NOMO-1 treated with DMSO at 0.1 percent for 48 hours (cell line): ENCODE data around the gene ZNF880.
"Not testable (repeated sequence)": the region's sequence is repeated elsewhere in the genome, so short reads cannot be mapped to it uniquely, and the experiment has no call there.

ENCODE experiments used
- DNase-seq: peaks from one replicate; lab custom pipeline; 2025; ENCODE audit not compliant: unreplicated experiment; lab: John Stamatoyannopoulos, UW

Gene ZNF880

GRCh38 chr19:52369559-52370340 is at the start of gene ZNF880:
Gene ZNF880 (plus strand): TSS chr19:52369923. CDS start chr19:52369966, 43 bp downstream.
- no peak for DNase-seq

GRCh38 chr19:52322429-52322828 is 47.3 kb upstream of the ZNF880 start:
- DNase-seq = no peak

- no peak for DNase-seq
Observed at GRCh38 chr19:52331757-52332156, 38.0 kb upstream of the ZNF880 start.

GRCh38 chr19:52335768-52336116 is 34.0 kb upstream of the ZNF880 start:
- no peak for DNase-seq

GRCh38 chr19:52336117-52336790 is 33.5 kb upstream of the ZNF880 start, which contains the start of gene ZNF610:
Gene ZNF610 (plus strand): TSS chr19:52336243. CDS start chr19:52349173, 12,930 bp downstream.
- DNase-seq = no peak

GRCh38 chr19:52336791-52337381 is 32.8 kb upstream of the ZNF880 start:
- DNase-seq = no peak

- not testable (repeated sequence) for DNase-seq
Observed at GRCh38 chr19:52339022-52339421, 30.7 kb upstream of the ZNF880 start.

- DNase-seq = peak; percentile 22
Observed at GRCh38 chr19:52343548-52343947, 26.2 kb upstream of the ZNF880 start.

- DNase-seq = no peak
Observed at GRCh38 chr19:52345162-52345561, 24.6 kb upstream of the ZNF880 start.

- DNase-seq = no peak
Observed at GRCh38 chr19:52351512-52351911, 18.2 kb upstream of the ZNF880 start.

- DNase-seq = no peak
Observed at GRCh38 chr19:52366414-52366824, 3.3 kb upstream of the ZNF880 start.

- DNase-seq = no peak
Observed at GRCh38 chr19:52370341-52370710, 603 bp downstream of the ZNF880 start.

- no peak for DNase-seq
Observed at GRCh38 chr19:52391135-52391534, 21.4 kb downstream of the ZNF880 start.

GRCh38 chr19:52397310-52398080 is 27.8 kb downstream of the ZNF880 start, which contains the start of gene ZNF528:
Gene ZNF528 (plus strand): TSS chr19:52397849. CDS start chr19:52402014, 4,165 bp downstream.
- DNase-seq = peak; percentile 15

- DNase-seq = no peak
Observed at GRCh38 chr19:52398081-52398441, 28.3 kb downstream of the ZNF880 start.

- no peak for DNase-seq
Observed at GRCh38 chr19:52410276-52410675, 40.6 kb downstream of the ZNF880 start.

GRCh38 chr19:52415711-52416110 is 46.0 kb downstream of the ZNF880 start:
- DNase-seq = no peak

GRCh38 chr19:52428937-52429336 is 59.2 kb downstream of the ZNF880 start, which contains the start of gene ZNF534:
Gene ZNF534 (plus strand): TSS chr19:52429148. CDS start chr19:52431475, 2,327 bp downstream.
- DNase-seq = no peak
